CD8-positive, alpha-beta memory T cell (primary cell): ENCODE results near the gene GPR63. TPM values are rescaled to one million over a fixed set of nuclear protein-coding genes. Genes with fewer than 3 reads are reported as not detected.

Experiments
- CTCF ChIA-PET: fragments of 350-600 bp; sonication (Branson Sonifier 250); formaldehyde crosslinking; loops from one replicate; lab custom pipeline; 2021; ENCODE audit warnings: antibody characterized with exemption; lab: Charles Lee
- POLR2A ChIA-PET: fragments of 350-600 bp; sonication (Branson Sonifier 250); formaldehyde crosslinking; loops from one replicate; lab custom pipeline; 2021; ENCODE audit warnings: antibody characterized with exemption; lab: Charles Lee
- DNase-seq, 5 donors: peaks; one replicate each; pipeline versions ENCODE4 v3.0.0 to v3.0.0-alpha.2; 2020 to 2022; ENCODE audit warnings: mixed read lengths in 1 of 5
- H3K27ac ChIP-seq: one replicate; pipeline ENCODE4 v1.7.0; 2013; ENCODE audit warnings: low read depth, mild to moderate bottlenecking, low read length, moderate library complexity
- H3K27me3 ChIP-seq: 2 replicates; pipeline ENCODE4 v1.7.0; 2013; ENCODE audit warnings: low read length, mild to moderate bottlenecking; ENCODE audit not compliant: insufficient read depth, poor library complexity, severe bottlenecking
- H3K36me3 ChIP-seq: 2 replicates; pipeline ENCODE4 v1.7.0; 2013; ENCODE audit warnings: mild to moderate bottlenecking, low read length, moderate library complexity; ENCODE audit not compliant: insufficient read depth
- H3K4me1 ChIP-seq: 2 replicates; pipeline ENCODE4 v1.7.0; 2013; ENCODE audit warnings: mild to moderate bottlenecking, low read length, moderate library complexity; ENCODE audit not compliant: insufficient read depth
- H3K4me3 ChIP-seq: 2 replicates; pipeline ENCODE4 v1.7.0; 2013; ENCODE audit warnings: mild to moderate bottlenecking, low read length
- H3K9me3 ChIP-seq: 2 replicates; pipeline ENCODE4 v1.7.0; 2013; ENCODE audit warnings: mild to moderate bottlenecking, low read length
- H3K27ac Mint-ChIP-seq, 8 donors: one replicate each; pipeline ENCODE4 v1.8.0; 2020 to 2021; ENCODE audit warnings: mixed read lengths in 8 of 8, mild to moderate bottlenecking in 6 of 8, inconsistent platforms in 3 of 8, moderate library complexity in 3 of 8
- H3K27me3 Mint-ChIP-seq, 2 donors: one replicate each; pipeline ENCODE4 v1.8.0; 2020 to 2021; ENCODE audit warnings: mixed read lengths in 2 of 2, mild to moderate bottlenecking in 1 of 2, moderate library complexity in 1 of 2
- H3K36me3 Mint-ChIP-seq, 3 donors: one replicate each; pipeline ENCODE4 v1.8.0; 2020 to 2021; ENCODE audit warnings: mixed read lengths in 3 of 3, inconsistent platforms in 1 of 3, mild to moderate bottlenecking in 1 of 3
- H3K4me1 Mint-ChIP-seq, 3 donors: one replicate each; pipeline ENCODE4 v1.8.0; 2020 to 2021; ENCODE audit warnings: mixed read lengths in 3 of 3, inconsistent platforms in 1 of 3, mild to moderate bottlenecking in 1 of 3
- H3K4me3 Mint-ChIP-seq, 7 donors: one replicate each; pipeline ENCODE4 v1.8.0; 2020 to 2021; ENCODE audit warnings: mixed read lengths in 7 of 7, mild to moderate bottlenecking in 6 of 7, moderate library complexity in 4 of 7, inconsistent platforms in 2 of 7
- H3K9me3 Mint-ChIP-seq, 5 donors: one replicate each; pipeline ENCODE4 v1.8.0; 2020 to 2022; ENCODE audit warnings: mixed read lengths in 5 of 5, mild to moderate bottlenecking in 3 of 5, moderate library complexity in 2 of 5, inconsistent platforms in 1 of 5
- polyA plus RNA-seq: library from polyadenylated mRNA; unstranded; fragments of 300-500 nt; fragmentation: Illumina TruSeq; gene quantifications from one replicate; pipeline ENCODE4 v1.2.3, GENCODE V29; 2021
- total RNA-seq, 2 experiments: library from RNA; stranded (reverse); gene quantifications; one replicate each; pipeline ENCODE4 v1.2.3, GENCODE V29; 2021

The GPR63 gene
- total and polyA plus RNA-seq, 3 experiments from 2014 or later, result 0.12 to 1.6 (median 1.5) TPM

- no peaks in the 10 kb centered on the region for H3K9me3 ChIP-seq
- Mint-ChIP-seq H3K27me3 (peaks cover 0 to 2% of the 10 kb centered on the region in 2 donors), H3K36me3 (no peaks in the 10 kb centered on the region), H3K4me3 (no peak overlapping the region), H3K9me3 (no peaks in the 10 kb centered on the region), H3K4me1 (no peaks in the 10 kb centered on the region), H3K27ac (no peak overlapping the region)
- DNase-seq, result no peak
- no peaks in the 10 kb centered on the region for H3K4me1 ChIP-seq
- peaks cover 4% of the 10 kb centered on the region for H3K36me3 ChIP-seq
- no peaks in the 10 kb centered on the region for H3K27me3 ChIP-seq
- H3K27ac ChIP-seq, result no peak overlapping the region
- CTCF ChIA-PET, result no interaction called here
- H3K4me3 ChIP-seq, result no peak overlapping the region
- POLR2A ChIA-PET, result no interaction called here
Observed at GRCh38 chr6:96794980-96795379, 42.3 kb downstream of the GPR63 start.

- Histone ChIP-seq H3K4me1 (no peaks in the 10 kb centered on the region), H3K27me3 (no peaks in the 10 kb centered on the region), H3K9me3 (no peaks in the 10 kb centered on the region), H3K4me3 (no peak overlapping the region), H3K36me3 (peaks cover 4% of the 10 kb centered on the region), H3K27ac (no peak overlapping the region)
- peaks cover 0 to 3% of the 10 kb centered on the region in 2 donors for H3K27me3 Mint-ChIP-seq
- peaks cover 0 to 2% (median 0%) of the 10 kb centered on the region in 5 donors for H3K9me3 Mint-ChIP-seq
- H3K4me3 Mint-ChIP-seq, result no peak overlapping the region
- ChIA-PET POLR2A (no interaction called here), CTCF (no interaction called here)
- H3K36me3 Mint-ChIP-seq, result no peaks in the 10 kb centered on the region
- DNase-seq, result no peak
- no peak overlapping the region for H3K27ac Mint-ChIP-seq
- no peaks in the 10 kb centered on the region for H3K4me1 Mint-ChIP-seq
Observed at GRCh38 chr6:96792561-96793190, 44.6 kb downstream of the GPR63 start.

- H3K4me1 Mint-ChIP-seq, result no peaks in the 10 kb centered on the region
- no peaks in the 10 kb centered on the region for H3K36me3 Mint-ChIP-seq
- Histone ChIP-seq H3K4me1 (no peaks in the 10 kb centered on the region), H3K36me3 (no peaks in the 10 kb centered on the region), H3K27ac (no peak overlapping the region), H3K27me3 (no peaks in the 10 kb centered on the region), H3K9me3 (no peaks in the 10 kb centered on the region), H3K4me3 (no peak overlapping the region)
- peaks cover 0 to 2% (median 0%) of the 10 kb centered on the region in 5 donors for H3K9me3 Mint-ChIP-seq
- H3K4me3 Mint-ChIP-seq, result no peak overlapping the region
- peak overlapping the region in 1 of 8 donors; percentile 50 for H3K27ac Mint-ChIP-seq
- ChIA-PET CTCF (no interaction called here), POLR2A (no interaction called here)
- DNase-seq, result no peak
- peaks cover 0 to 7% of the 10 kb centered on the region in 2 donors for H3K27me3 Mint-ChIP-seq
Observed at GRCh38 chr6:96789871-96790270, 47.4 kb downstream of the GPR63 start.

- ChIA-PET POLR2A (no interaction called here), CTCF (no interaction called here)
- Mint-ChIP-seq H3K4me3 (no peak overlapping the region), H3K9me3 (peaks cover 0 to 2% (median 0%) of the 10 kb centered on the region in 5 donors), H3K27ac (no peak overlapping the region), H3K4me1 (no peaks in the 10 kb centered on the region), H3K36me3 (no peaks in the 10 kb centered on the region), H3K27me3 (peaks cover 0 to 7% of the 10 kb centered on the region in 2 donors)
- no peak overlapping the region for H3K4me3 ChIP-seq
- no peak for DNase-seq
- H3K4me1 ChIP-seq, result no peaks in the 10 kb centered on the region
- no peak overlapping the region for H3K27ac ChIP-seq
- H3K36me3 ChIP-seq, result no peaks in the 10 kb centered on the region
- no peaks in the 10 kb centered on the region for H3K9me3 ChIP-seq
- no peaks in the 10 kb centered on the region for H3K27me3 ChIP-seq
Observed at GRCh38 chr6:96787846-96788580, 49.3 kb downstream of the GPR63 start.

GRCh38 chr6:96786336-96786735, 50.9 kb downstream of the GPR63 start:
- no peak for DNase-seq
- no peaks in the 10 kb centered on the region for H3K9me3 ChIP-seq
- Mint-ChIP-seq H3K9me3 (peaks cover 0 to 2% (median 0%) of the 10 kb centered on the region in 5 donors), H3K36me3 (no peaks in the 10 kb centered on the region), H3K4me3 (no peak overlapping the region), H3K27me3 (peaks cover 4 to 10% of the 10 kb centered on the region in 2 donors), H3K27ac (no peak overlapping the region), H3K4me1 (no peaks in the 10 kb centered on the region)
- no peak overlapping the region for H3K4me3 ChIP-seq
- no peak overlapping the region for H3K27ac ChIP-seq
- no peaks in the 10 kb centered on the region for H3K4me1 ChIP-seq
- H3K36me3 ChIP-seq, result no peaks in the 10 kb centered on the region
- POLR2A ChIA-PET, result no interaction called here
- H3K27me3 ChIP-seq, result no peaks in the 10 kb centered on the region
- CTCF ChIA-PET, result no interaction called here

GRCh38 chr6:96784650-96785049, 52.6 kb downstream of the GPR63 start:
- POLR2A ChIA-PET, result no interaction called here
- Mint-ChIP-seq H3K27ac (no peak overlapping the region), H3K27me3 (peaks cover 6 to 7% of the 10 kb centered on the region in 2 donors), H3K4me3 (no peak overlapping the region), H3K9me3 (peaks cover 0 to 1% (median 0%) of the 10 kb centered on the region in 5 donors), H3K4me1 (no peaks in the 10 kb centered on the region), H3K36me3 (no peaks in the 10 kb centered on the region)
- Histone ChIP-seq H3K9me3 (no peaks in the 10 kb centered on the region), H3K4me1 (no peaks in the 10 kb centered on the region), H3K4me3 (no peak overlapping the region), H3K36me3 (no peaks in the 10 kb centered on the region), H3K27ac (no peak overlapping the region), H3K27me3 (peaks cover 3% of the 10 kb centered on the region)
- CTCF ChIA-PET, result no interaction called here
- no peak for DNase-seq

GRCh38 chr6:96783307-96783706, 54.0 kb downstream of the GPR63 start:
- no peaks in the 10 kb centered on the region for H3K4me1 Mint-ChIP-seq
- H3K4me3 Mint-ChIP-seq, result no peak overlapping the region
- H3K4me1 ChIP-seq, result no peaks in the 10 kb centered on the region
- H3K36me3 Mint-ChIP-seq, result no peaks in the 10 kb centered on the region
- H3K27ac ChIP-seq, result no peak overlapping the region
- no peaks in the 10 kb centered on the region for H3K9me3 ChIP-seq
- peaks cover 7 to 12% of the 10 kb centered on the region in 2 donors for H3K27me3 Mint-ChIP-seq
- H3K36me3 ChIP-seq, result no peaks in the 10 kb centered on the region
- ChIA-PET POLR2A (no interaction called here), CTCF (no interaction called here)
- no peak overlapping the region for H3K27ac Mint-ChIP-seq
- no peak for DNase-seq
- H3K27me3 ChIP-seq, result peaks cover 3% of the 10 kb centered on the region
- H3K4me3 ChIP-seq, result no peak overlapping the region
- H3K9me3 Mint-ChIP-seq, result no peaks in the 10 kb centered on the region

GRCh38 chr6:96781557-96781956, 55.7 kb downstream of the GPR63 start:
- Mint-ChIP-seq H3K27me3 (peaks cover 4 to 17% of the 10 kb centered on the region in 2 donors), H3K4me3 (no peak overlapping the region), H3K27ac (no peak overlapping the region), H3K9me3 (no peaks in the 10 kb centered on the region), H3K36me3 (no peaks in the 10 kb centered on the region), H3K4me1 (no peaks in the 10 kb centered on the region)
- Histone ChIP-seq H3K36me3 (no peaks in the 10 kb centered on the region), H3K4me3 (no peak overlapping the region), H3K27me3 (peaks cover 3% of the 10 kb centered on the region), H3K27ac (no peak overlapping the region), H3K9me3 (no peaks in the 10 kb centered on the region), H3K4me1 (no peaks in the 10 kb centered on the region)
- ChIA-PET POLR2A (no interaction called here), CTCF (no interaction called here)
- no peak for DNase-seq
